NCI-H1417 treated with DMSO at 0.1 percent for 48 hours (cell line): ENCODE measurements around the gene TCF7.

Experiments
- DNase-seq: peaks from one replicate; lab custom pipeline; 2025; lab: John Stamatoyannopoulos, UW

Gene TCF7

GRCh38 chr5:134131165-134131564, 16.7 kb downstream of the TCF7 start:
- no peak for DNase-seq

- DNase-seq, result no peak
These were observed 17.3 kb downstream of the TCF7 start for GRCh38 chr5:134131578-134132350.

- DNase-seq, result no peak
These were observed 18.1 kb downstream of the TCF7 start for GRCh38 chr5:134132372-134133187.

- DNase-seq, result no peak
These were observed 18.9 kb downstream of the TCF7 start for GRCh38 chr5:134133188-134133994.

- no peak for DNase-seq
These were observed 19.6 kb downstream of the TCF7 start for GRCh38 chr5:134133995-134134541.

GRCh38 chr5:134135091-134135655, 20.7 kb downstream of the TCF7 start:
- DNase-seq, result no peak

- DNase-seq, result no peak
These were observed 21.7 kb downstream of the TCF7 start for GRCh38 chr5:134136221-134136631.

- no peak for DNase-seq
These were observed 22.3 kb downstream of the TCF7 start for GRCh38 chr5:134136771-134137170.

- no peak for DNase-seq
These were observed 24.2 kb downstream of the TCF7 start for GRCh38 chr5:134138416-134139376.

- DNase-seq, result no peak
These were observed 24.9 kb downstream of the TCF7 start for GRCh38 chr5:134139377-134139851.

GRCh38 chr5:134139891-134140469, 25.5 kb downstream of the TCF7 start:
- no peak for DNase-seq

- no peak for DNase-seq
These were observed 26.2 kb downstream of the TCF7 start for GRCh38 chr5:134140530-134141201.

- DNase-seq, result no peak
These were observed 27.0 kb downstream of the TCF7 start for GRCh38 chr5:134141331-134142050.

GRCh38 chr5:134142052-134142451, 27.6 kb downstream of the TCF7 start:
- no peak for DNase-seq

GRCh38 chr5:134142806-134143205, 28.3 kb downstream of the TCF7 start:
- DNase-seq, result no peak

- DNase-seq, result no peak
These were observed 28.9 kb downstream of the TCF7 start for GRCh38 chr5:134143431-134143830.

GRCh38 chr5:134143944-134144941, 29.8 kb downstream of the TCF7 start:
- DNase-seq, result no peak
